B cell (primary cell): Measurements from ENCODE around the gene WDR7.

Experiments used
- EZH2 ChIP-seq: IDR thresholded peaks from 2 replicates; pipeline ENCODE4 v1.6.1; 2012; ENCODE audit warnings: borderline replicate concordance, low read depth, mild to moderate bottlenecking, moderate library complexity, low read length; ENCODE audit not compliant: insufficient read depth, poor library complexity, severe bottlenecking
- TF ChIP-seq, protein P1 (sequence below): fragments of 200-600 bp; IDR thresholded peaks from one replicate; pipeline ENCODE4 v1.8.0; 2022; ENCODE audit warnings: antibody characterized with exemption, mild to moderate bottlenecking

DNA sequence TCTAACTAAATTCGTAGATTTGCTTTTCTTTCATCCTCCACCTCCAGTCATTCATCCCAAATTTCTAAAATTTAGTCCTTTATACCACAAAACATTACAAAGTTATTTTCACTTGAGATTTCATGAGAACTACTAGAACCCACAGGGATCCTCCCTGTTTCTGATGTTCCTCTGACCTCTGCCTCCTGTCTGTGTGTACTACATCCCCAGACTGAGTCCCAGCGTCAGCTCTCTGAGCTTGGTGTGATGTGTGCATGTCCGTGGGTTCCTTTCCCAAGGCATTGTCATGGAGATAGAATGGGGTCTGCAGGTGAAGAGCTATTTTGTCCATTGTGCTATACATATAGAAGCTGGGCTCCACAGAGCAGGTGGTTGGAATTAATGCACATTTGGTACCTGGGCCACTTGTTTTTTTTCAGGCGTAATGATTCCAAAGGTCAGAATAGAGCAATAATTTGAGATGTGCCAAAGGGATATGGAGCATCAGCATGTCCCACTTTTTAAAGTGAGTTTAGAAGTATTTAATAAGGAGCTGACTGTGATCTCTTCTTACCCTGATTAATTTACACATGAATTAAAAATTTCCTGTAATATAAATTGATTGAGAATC, 344.5 kb downstream of the WDR7 start:
- TF ChIP-seq, protein P1, sequence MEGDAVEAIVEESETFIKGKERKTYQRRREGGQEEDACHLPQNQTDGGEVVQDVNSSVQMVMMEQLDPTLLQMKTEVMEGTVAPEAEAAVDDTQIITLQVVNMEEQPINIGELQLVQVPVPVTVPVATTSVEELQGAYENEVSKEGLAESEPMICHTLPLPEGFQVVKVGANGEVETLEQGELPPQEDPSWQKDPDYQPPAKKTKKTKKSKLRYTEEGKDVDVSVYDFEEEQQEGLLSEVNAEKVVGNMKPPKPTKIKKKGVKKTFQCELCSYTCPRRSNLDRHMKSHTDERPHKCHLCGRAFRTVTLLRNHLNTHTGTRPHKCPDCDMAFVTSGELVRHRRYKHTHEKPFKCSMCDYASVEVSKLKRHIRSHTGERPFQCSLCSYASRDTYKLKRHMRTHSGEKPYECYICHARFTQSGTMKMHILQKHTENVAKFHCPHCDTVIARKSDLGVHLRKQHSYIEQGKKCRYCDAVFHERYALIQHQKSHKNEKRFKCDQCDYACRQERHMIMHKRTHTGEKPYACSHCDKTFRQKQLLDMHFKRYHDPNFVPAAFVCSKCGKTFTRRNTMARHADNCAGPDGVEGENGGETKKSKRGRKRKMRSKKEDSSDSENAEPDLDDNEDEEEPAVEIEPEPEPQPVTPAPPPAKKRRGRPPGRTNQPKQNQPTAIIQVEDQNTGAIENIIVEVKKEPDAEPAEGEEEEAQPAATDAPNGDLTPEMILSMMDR = no peak
- no peak for TF ChIP-seq EZH2
